ENCODE data around the gene GRIK1.

Gene GRIK1

GRCh38 chr21:29711236-29711635, 228.6 kb downstream of the GRIK1 start:
- DNase-seq = no peak

GRCh38 chr21:29710498-29710897, 229.3 kb downstream of the GRIK1 start:
- no peak for DNase-seq

GRCh38 chr21:29708401-29708800, 231.4 kb downstream of the GRIK1 start:
- DNase-seq = no peak

- DNase-seq = no peak
Measured at GRCh38 chr21:29704719-29705118, 235.1 kb downstream of the GRIK1 start.

- DNase-seq = no peak
Measured at GRCh38 chr21:29701676-29702075, 238.1 kb downstream of the GRIK1 start.

- peak; percentile 9 for DNase-seq
Measured at GRCh38 chr21:29697555-29698193, 242.1 kb downstream of the GRIK1 start.

GRCh38 chr21:29696937-29697336, 242.9 kb downstream of the GRIK1 start:
- no peak for DNase-seq

- no peak for DNase-seq
Measured at GRCh38 chr21:29691616-29692491, 247.9 kb downstream of the GRIK1 start.

- no peak for DNase-seq
Measured at GRCh38 chr21:29689753-29690152, 250.0 kb downstream of the GRIK1 start.

GRCh38 chr21:29684106-29684505, 255.7 kb downstream of the GRIK1 start:
- DNase-seq = no peak

- DNase-seq = no peak
Measured at GRCh38 chr21:29682800-29683199, 257.0 kb downstream of the GRIK1 start.

- no peak for DNase-seq
Measured at GRCh38 chr21:29680273-29680672, 259.5 kb downstream of the GRIK1 start.

GRCh38 chr21:29678626-29679025, 261.2 kb downstream of the GRIK1 start:
- DNase-seq = no peak

GRCh38 chr21:29677326-29677725, 262.5 kb downstream of the GRIK1 start:
- no peak for DNase-seq

GRCh38 chr21:29676395-29676794, 263.4 kb downstream of the GRIK1 start:
- no peak for DNase-seq

GRCh38 chr21:29675451-29675850, 264.3 kb downstream of the GRIK1 start:
- no peak for DNase-seq

- DNase-seq = no peak
Measured at GRCh38 chr21:29674343-29674742, 265.5 kb downstream of the GRIK1 start.

- no peak for DNase-seq
Measured at GRCh38 chr21:29673096-29673610, 266.6 kb downstream of the GRIK1 start.

GRCh38 chr21:29671728-29672127, 268.1 kb downstream of the GRIK1 start:
- DNase-seq = no peak

- DNase-seq = no peak
Measured at GRCh38 chr21:29670228-29670627, 269.6 kb downstream of the GRIK1 start.

GRCh38 chr21:29669416-29669815, 270.4 kb downstream of the GRIK1 start:
- no peak for DNase-seq

GRCh38 chr21:29667651-29668050, 272.1 kb downstream of the GRIK1 start:
- DNase-seq = no peak

- DNase-seq = no peak
Measured at GRCh38 chr21:29664615-29665014, 275.2 kb downstream of the GRIK1 start.

Measured in SIG-M5 (cell line).